HEK293 (cell line): ENCODE data around the gene PAK6.

Source experiments
- CTCF ChIA-PET: fragments of 350-600 bp; formaldehyde crosslinking; extraction: SDS; loops from one replicate; lab custom pipeline; 2021; ENCODE audit warnings: antibody characterized with exemption; lab: Yijun Ruan, JAX
- POLR2A ChIA-PET: fragments of 300-600 bp; formaldehyde crosslinking; extraction: SDS; loops from one replicate; lab custom pipeline; 2020; ENCODE audit warnings: antibody characterized with exemption, inconsistent platforms; lab: Yijun Ruan, JAX
- H3K27ac ChIP-seq: fragments of 200-500 bp; sonication (Bioruptor generic); 2 replicates; pipeline ENCODE4 v1.5.1; 2014; ENCODE audit warnings: low read depth, low read length, control low read depth, inconsistent platforms; ENCODE audit errors: extremely low read depth
- H3K36me3 ChIP-seq, 2 experiments: fragments of 200-500 bp in 1 of 2; sonication (Bioruptor generic) in 1 of 2; 1 replicate in 1 of 2; 2 replicates in 1 of 2; pipeline ENCODE4 v1.5.1; 2014 to 2017; ENCODE audit warnings: inconsistent platforms in 2 of 2, low read length in 2 of 2; ENCODE audit not compliant: control insufficient read depth in 2 of 2, insufficient read depth in 1 of 2
- H3K4me1 ChIP-seq: fragments of 200-500 bp; sonication (Bioruptor generic); 2 replicates; pipeline ENCODE4 v1.5.1; 2014; ENCODE audit warnings: mild to moderate bottlenecking, low read length, inconsistent platforms; ENCODE audit not compliant: control insufficient read depth, insufficient read depth
- H3K4me3 ChIP-seq: 2 replicates; pipeline ENCODE4 v1.5.1; 2011; ENCODE audit warnings: low read depth, mild to moderate bottlenecking, control low read depth, low read length, moderate library complexity
- H3K9me3 ChIP-seq: fragments of 200-500 bp; sonication (Bioruptor generic); 2 replicates; pipeline ENCODE4 v1.5.1; 2014; ENCODE audit warnings: low read depth, low read length, inconsistent platforms; ENCODE audit not compliant: control insufficient read depth, insufficient read depth
- EGR2 ChIP-seq: fragments of 450-650 bp; formaldehyde crosslinking; IDR thresholded peaks from 2 replicates; pipeline ENCODE4 v1.5.1; 2016; ENCODE audit warnings: low read depth, missing biosample characterization, missing genetic modification characterization
- GLI2 ChIP-seq: fragments of 450-650 bp; formaldehyde crosslinking; IDR thresholded peaks from 2 replicates; pipeline ENCODE4; 2017; ENCODE audit warnings: missing biosample characterization, missing genetic modification characterization, low read depth, borderline replicate concordance
- KLF10 ChIP-seq: fragments of 450-650 bp; IDR thresholded peaks from 2 replicates; pipeline ENCODE4 v1.5.1; 2018; ENCODE audit warnings: missing biosample characterization, mild to moderate bottlenecking, missing genetic modification characterization
- SP7 ChIP-seq: fragments of 450-650 bp; formaldehyde crosslinking; IDR thresholded peaks from 2 replicates; pipeline ENCODE4 v1.5.1; 2016; ENCODE audit warnings: missing biosample characterization, missing genetic modification characterization
- TCF7L2 ChIP-seq: IDR thresholded peaks from 2 replicates; pipeline ENCODE4 v1.6.1; 2011; ENCODE audit warnings: low read depth, mild to moderate bottlenecking, inconsistent platforms, low read length, moderate library complexity, borderline replicate concordance
- WT1 ChIP-seq: fragments of 450-650 bp; formaldehyde crosslinking; IDR thresholded peaks from 2 replicates; pipeline ENCODE4 v1.5.1; 2016; ENCODE audit warnings: missing biosample characterization, missing genetic modification characterization
- ZBTB7A ChIP-seq: fragments of 450-650 bp; formaldehyde crosslinking; IDR thresholded peaks from 2 replicates; pipeline ENCODE4 v1.5.1; 2016; ENCODE audit warnings: low read depth, missing biosample characterization, missing genetic modification characterization
- ZFP69B ChIP-seq: fragments of 450-650 bp; formaldehyde crosslinking; IDR thresholded peaks from 2 replicates; pipeline ENCODE4 v1.5.1; 2016; ENCODE audit warnings: missing biosample characterization, missing genetic modification characterization
- ZNF248 ChIP-seq: fragments of 450-650 bp; formaldehyde crosslinking; IDR thresholded peaks from 2 replicates; pipeline ENCODE4 v1.5.1; 2017; ENCODE audit warnings: missing biosample characterization, missing genetic modification characterization
- ZNF266 ChIP-seq: fragments of 450-650 bp; formaldehyde crosslinking; IDR thresholded peaks from 2 replicates; pipeline ENCODE4 v1.5.1; 2016; ENCODE audit warnings: missing biosample characterization, missing genetic modification characterization, low read depth
- ZNF341 ChIP-seq: fragments of 450-650 bp; formaldehyde crosslinking; IDR thresholded peaks from 2 replicates; pipeline ENCODE4; 2016; ENCODE audit warnings: low read depth, missing biosample characterization, missing genetic modification characterization
- ZNF366 ChIP-seq: fragments of 450-650 bp; formaldehyde crosslinking; conservative IDR thresholded peaks from 2 replicates; pipeline ENCODE4 v1.5.1; 2016; ENCODE audit warnings: missing biosample characterization, missing genetic modification characterization
- ZNF510 ChIP-seq: fragments of 450-650 bp; formaldehyde crosslinking; IDR thresholded peaks from 2 replicates; pipeline ENCODE4 v1.5.1; 2018; ENCODE audit warnings: mild to moderate bottlenecking, missing genetic modification characterization, missing biosample characterization; ENCODE audit not compliant: insufficient replicate concordance
- ZNF777 ChIP-seq: fragments of 450-650 bp; formaldehyde crosslinking; IDR thresholded peaks from 2 replicates; pipeline ENCODE4 v1.5.1; 2017; ENCODE audit warnings: missing biosample characterization, missing genetic modification characterization, borderline replicate concordance
- ZNF830 ChIP-seq: fragments of 450-650 bp; IDR thresholded peaks from 2 replicates; pipeline ENCODE4 v1.5.0; 2018; ENCODE audit warnings: missing biosample characterization, missing genetic modification characterization, low read depth, mild to moderate bottlenecking, moderate library complexity
- TF ChIP-seq, protein P1 (sequence below): fragments of 450-650 bp; formaldehyde crosslinking; IDR thresholded peaks from 2 replicates; pipeline ENCODE4 v1.5.1; 2016; ENCODE audit warnings: missing biosample characterization, missing genetic modification characterization
- TF ChIP-seq, protein P2 (sequence below): fragments of 450-650 bp; formaldehyde crosslinking; optimal IDR thresholded peaks from 2 replicates; pipeline ENCODE3; 2016; ENCODE audit warnings: missing biosample characterization, mild to moderate bottlenecking, missing genetic modification characterization
- TF ChIP-seq, protein P3 (sequence below): fragments of 450-650 bp; formaldehyde crosslinking; IDR thresholded peaks from 2 replicates; pipeline ENCODE4 v1.5.0; 2017; ENCODE audit warnings: missing biosample characterization, missing genetic modification characterization, borderline replicate concordance

Gene PAK6

DNA sequence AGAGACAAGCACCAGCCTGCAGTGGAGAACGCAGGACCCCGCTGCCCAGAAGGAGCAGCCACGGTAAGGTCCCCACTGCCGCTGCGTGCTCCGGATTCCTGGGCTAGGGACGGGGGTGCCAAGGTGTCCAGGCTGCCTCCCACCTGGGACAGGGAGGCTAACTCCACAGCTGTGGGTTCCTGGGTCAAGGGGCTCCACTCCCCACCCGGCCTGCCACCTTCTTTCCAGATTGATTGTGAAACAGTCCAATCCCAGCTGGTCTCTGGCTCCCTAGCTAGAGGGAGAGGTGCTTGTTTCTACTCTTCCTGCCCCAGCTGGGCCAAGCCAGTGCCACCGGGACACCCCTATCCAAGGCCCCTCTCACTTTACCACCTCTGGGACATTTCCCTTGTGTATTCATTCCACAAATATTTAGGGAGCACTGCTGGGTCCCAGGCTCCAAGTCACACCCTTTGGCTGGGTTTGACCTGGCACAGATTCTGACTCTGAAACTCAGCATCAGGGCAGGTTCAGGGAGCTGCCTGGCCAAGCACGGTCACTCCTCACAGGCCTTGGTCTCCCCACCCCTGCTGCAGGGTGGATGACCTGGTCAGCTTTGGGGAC lies 1.9 kb downstream of the PAK6 start:
- CTCF ChIA-PET, result interaction anchor here (3.9 to 10.3 kb wide), 2 partner anchors 23 to 33 kb away, joined by 13 to 68 read pairs; no protein-coding TSS in a partner anchor
- H3K4me3 ChIP-seq, result no peak overlapping the region
- TF ChIP-seq ZBTB7A (tag by site-specific recombination) (no peak), ZNF266 (tag by site-specific recombination) (no peak), EGR2 (tag by site-specific recombination) (no peak), TCF7L2 (no peak), WT1 (tag by site-specific recombination) (no peak), ZNF248 (no peak), ZNF341 (tag by site-specific recombination) (no peak), GLI2 (tag by site-specific recombination) (no peak), ZFP69B (tag by site-specific recombination) (no peak), ZNF777 (tag by site-specific recombination) (no peak), KLF10 (tag by site-specific recombination) (no peak), ZNF510 (tag by site-specific recombination) (no peak), ZNF830 (tag by site-specific recombination) (no peak), SP7 (tag by site-specific recombination) (no peak), ZNF366 (no peak)
- TF ChIP-seq, protein P1, sequence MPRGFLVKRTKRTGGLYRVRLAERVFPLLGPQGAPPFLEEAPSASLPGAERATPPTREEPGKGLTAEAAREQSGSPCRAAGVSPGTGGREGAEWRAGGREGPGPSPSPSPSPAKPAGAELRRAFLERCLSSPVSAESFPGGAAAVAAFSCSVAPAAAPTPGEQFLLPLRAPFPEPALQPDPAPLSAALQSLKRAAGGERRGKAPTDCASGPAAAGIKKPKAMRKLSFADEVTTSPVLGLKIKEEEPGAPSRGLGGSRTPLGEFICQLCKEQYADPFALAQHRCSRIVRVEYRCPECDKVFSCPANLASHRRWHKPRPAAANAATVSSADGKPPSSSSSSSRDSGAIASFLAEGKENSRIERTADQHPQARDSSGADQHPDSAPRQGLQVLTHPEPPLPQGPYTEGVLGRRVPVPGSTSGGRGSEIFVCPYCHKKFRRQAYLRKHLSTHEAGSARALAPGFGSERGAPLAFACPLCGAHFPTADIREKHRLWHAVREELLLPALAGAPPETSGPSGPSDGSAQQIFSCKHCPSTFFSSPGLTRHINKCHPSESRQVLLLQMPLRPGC (tag by site-specific recombination), result no peak
- TF ChIP-seq, protein P2, sequence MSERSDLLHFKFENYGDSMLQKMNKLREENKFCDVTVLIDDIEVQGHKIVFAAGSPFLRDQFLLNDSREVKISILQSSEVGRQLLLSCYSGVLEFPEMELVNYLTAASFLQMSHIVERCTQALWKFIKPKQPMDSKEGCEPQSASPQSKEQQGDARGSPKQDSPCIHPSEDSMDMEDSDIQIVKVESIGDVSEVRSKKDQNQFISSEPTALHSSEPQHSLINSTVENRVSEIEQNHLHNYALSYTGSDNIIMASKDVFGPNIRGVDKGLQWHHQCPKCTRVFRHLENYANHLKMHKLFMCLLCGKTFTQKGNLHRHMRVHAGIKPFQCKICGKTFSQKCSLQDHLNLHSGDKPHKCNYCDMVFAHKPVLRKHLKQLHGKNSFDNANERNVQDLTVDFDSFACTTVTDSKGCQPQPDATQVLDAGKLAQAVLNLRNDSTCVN, result no peak
- TF ChIP-seq, all 188 proteins: peak for 0
- Histone ChIP-seq H3K4me1 (peaks cover 5% of the 10 kb centered on the region; the same call in 1 of the 2 replicates), H3K27ac (no peak overlapping the region), H3K9me3 (no peaks in the 10 kb centered on the region), H3K36me3 (no peaks in the 10 kb centered on the region)
- POLR2A ChIA-PET, result no interaction called here

DNA sequence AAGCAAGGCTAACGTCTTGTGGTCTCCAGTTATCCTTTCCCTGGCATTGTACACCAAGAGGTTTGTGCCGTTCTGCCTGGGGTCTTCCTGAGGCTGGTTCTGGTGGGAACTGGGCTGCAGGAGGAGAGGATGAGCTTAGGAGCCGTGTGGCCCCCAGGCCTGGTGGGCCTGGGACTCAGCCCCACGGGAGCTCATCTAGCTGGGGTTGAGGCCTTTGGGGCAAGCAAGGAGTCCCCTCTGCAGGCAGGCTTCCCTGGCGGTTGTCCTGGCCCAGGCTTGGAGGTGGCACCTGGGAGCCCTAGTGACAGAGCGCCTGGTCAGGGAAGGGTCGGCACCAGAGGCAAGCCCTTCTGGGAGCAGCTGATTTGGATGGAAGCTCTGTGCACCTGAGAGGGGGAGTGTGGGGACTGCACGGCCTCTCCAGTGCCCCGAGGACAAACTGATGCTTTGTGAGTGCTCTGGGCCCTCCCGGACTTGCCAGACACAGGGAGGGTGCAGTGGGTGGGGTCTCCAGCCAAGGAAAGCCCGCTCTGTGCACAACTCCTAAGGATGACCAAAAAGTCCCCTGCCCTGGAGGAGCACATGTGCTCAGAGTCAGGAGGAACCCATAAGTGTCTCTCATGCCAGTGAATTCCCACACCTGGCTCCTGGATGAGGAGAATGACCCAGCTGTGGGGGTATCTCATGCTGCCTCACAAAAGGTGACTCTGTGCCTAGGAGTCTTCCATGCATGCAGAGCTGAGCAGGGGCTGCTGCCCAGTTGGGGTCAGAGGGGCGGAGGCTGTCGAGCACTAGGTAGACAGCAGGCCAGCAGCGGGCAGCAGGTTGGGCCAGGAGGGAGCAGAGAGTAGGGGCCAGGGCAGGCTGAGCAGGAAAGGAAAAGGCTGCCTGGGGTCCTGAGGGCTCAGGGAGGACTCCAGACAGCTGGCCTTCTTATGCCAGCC lies 2.7 kb downstream of the PAK6 start:
- POLR2A ChIA-PET, result no interaction called here
- TF ChIP-seq, protein P3, sequence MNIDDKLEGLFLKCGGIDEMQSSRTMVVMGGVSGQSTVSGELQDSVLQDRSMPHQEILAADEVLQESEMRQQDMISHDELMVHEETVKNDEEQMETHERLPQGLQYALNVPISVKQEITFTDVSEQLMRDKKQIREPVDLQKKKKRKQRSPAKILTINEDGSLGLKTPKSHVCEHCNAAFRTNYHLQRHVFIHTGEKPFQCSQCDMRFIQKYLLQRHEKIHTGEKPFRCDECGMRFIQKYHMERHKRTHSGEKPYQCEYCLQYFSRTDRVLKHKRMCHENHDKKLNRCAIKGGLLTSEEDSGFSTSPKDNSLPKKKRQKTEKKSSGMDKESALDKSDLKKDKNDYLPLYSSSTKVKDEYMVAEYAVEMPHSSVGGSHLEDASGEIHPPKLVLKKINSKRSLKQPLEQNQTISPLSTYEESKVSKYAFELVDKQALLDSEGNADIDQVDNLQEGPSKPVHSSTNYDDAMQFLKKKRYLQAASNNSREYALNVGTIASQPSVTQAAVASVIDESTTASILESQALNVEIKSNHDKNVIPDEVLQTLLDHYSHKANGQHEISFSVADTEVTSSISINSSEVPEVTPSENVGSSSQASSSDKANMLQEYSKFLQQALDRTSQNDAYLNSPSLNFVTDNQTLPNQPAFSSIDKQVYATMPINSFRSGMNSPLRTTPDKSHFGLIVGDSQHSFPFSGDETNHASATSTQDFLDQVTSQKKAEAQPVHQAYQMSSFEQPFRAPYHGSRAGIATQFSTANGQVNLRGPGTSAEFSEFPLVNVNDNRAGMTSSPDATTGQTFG, result no peak
- CTCF ChIA-PET, result interaction anchor here (2.5 to 10.3 kb wide), 2 partner anchors 24 to 32 kb away, joined by 7 to 68 read pairs; no protein-coding TSS in a partner anchor

More for the DNA sequence above, 2.7 kb downstream of the PAK6 start:
- H3K36me3 ChIP-seq, result no peaks in the 10 kb centered on the region
- no peak overlapping the region for H3K27ac ChIP-seq
- H3K9me3 ChIP-seq, result no peaks in the 10 kb centered on the region
- H3K4me3 ChIP-seq, result no peak overlapping the region
- peaks cover 5% of the 10 kb centered on the region; the same call in 1 of the 2 replicates for H3K4me1 ChIP-seq
